ENCODE results near the gene SYNE2. TPM values are rescaled to one million over a fixed set of nuclear protein-coding genes. Genes with fewer than 3 reads are reported as not detected.

Gene SYNE2
- total and polyA plus RNA-seq, 2 donors (not counting 3 experiments of a cell fraction or from before 2014, with no cell fraction given): 16.0 to 53.7 TPM

DNA sequence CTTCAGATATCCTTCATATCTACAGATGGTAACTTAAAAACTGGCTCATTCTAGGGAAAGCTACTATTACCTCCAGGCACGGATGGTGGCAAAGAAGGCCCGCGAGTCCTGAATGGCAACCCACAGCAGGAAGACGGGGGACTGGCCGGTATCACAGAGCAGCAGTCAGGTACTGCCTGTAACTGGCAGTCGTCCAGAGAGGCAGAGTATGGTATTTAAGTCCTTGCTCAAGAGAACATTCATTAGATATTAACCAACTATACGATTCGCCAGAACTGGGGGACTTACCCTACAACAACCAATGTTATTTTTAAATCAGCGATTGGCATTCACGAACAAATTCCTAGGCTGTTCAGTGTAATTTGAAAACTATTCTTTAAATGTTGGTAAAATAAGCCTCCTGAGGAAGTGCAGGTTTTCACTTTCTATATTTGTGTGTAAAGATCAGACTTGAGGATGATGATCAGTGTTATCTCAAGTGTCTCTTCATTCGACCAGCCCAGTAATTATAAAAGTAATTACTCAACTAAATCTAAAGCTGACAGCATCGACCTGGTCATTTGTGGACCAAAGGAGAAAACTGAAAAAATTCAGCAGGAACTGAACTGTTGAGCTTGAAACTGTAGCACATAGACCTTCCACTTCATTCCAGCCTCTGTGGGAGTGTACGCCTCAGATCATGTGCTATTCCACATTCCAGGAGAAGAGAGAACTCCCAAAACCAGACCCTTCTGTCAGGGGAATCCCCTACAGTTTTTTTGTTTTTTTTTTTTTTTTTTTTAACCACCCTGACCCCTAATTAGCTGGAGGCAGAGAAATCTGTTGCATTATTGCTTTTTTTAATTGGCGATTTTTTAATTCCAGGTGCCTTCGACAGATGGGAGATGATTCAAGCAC, 365.8 kb downstream of the SYNE2 start:
- FAIRE-seq (no peak), DNase-seq (ENCODE audit: low read depth, low spot score) (no peak)
- TF ChIP-seq EZH2 (IDR thresholded peaks at IDR 0.05; ENCODE audit: borderline replicate concordance, low read depth, low read length, severe bottlenecking) (no peak), MYC (IDR thresholded peaks at IDR 0.05; ENCODE audit: low read depth, low read length) (no peak)
- TF ChIP-seq, protein P1, sequence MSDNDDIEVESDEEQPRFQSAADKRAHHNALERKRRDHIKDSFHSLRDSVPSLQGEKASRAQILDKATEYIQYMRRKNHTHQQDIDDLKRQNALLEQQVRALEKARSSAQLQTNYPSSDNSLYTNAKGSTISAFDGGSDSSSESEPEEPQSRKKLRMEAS (IDR thresholded peaks at IDR 0.05; ENCODE audit: insufficient read depth, insufficient read length): no peak
- Histone ChIP-seq H3K27me3 (ENCODE audit: control insufficient read depth in 2 of 2, insufficient read depth in 2 of 2, low read length in 2 of 2) (no peaks in the 10 kb centered on the region), H3K9ac (replicated peaks; ENCODE audit: extremely low read depth, insufficient read depth, low read length) (no peak overlapping the region), H3K9me1 (replicated peaks; ENCODE audit: control insufficient read depth, extremely low read depth, insufficient read depth, low read length) (no peaks in the 10 kb centered on the region), H3K4me1 (ENCODE audit: control insufficient read depth, extremely low read depth, insufficient read depth, low read length) (no peaks in the 10 kb centered on the region), H3K4me3 (replicated peaks in 1 of 3; ENCODE audit: insufficient read depth in 1 of 3, low read depth in 1 of 3, low read length in 3 of 3) (no peak overlapping the region), H3K9me3 (replicated peaks; ENCODE audit: control insufficient read depth, insufficient read depth, low read length) (no peaks in the 10 kb centered on the region), H3K36me3 (ENCODE audit: control insufficient read depth in 2 of 2, extremely low read depth in 1 of 2, insufficient read depth in 2 of 2, low read length in 2 of 2) (peaks cover 0 to 16% of the 10 kb centered on the region in 2 experiments), H3K4me2 (ENCODE audit: insufficient read depth, low read length) (no peak overlapping the region), H3K79me2 (ENCODE audit: control insufficient read depth, insufficient read depth, low read length) (no peaks in the 10 kb centered on the region), H4K20me1 (replicated peaks; ENCODE audit: control insufficient read depth, extremely low read depth, insufficient read depth, low read length) (no peaks in the 10 kb centered on the region), H3K27ac (ENCODE audit: insufficient read depth, low read depth, low read length) (no peak overlapping the region), H2AFZ (ENCODE audit: low read depth, low read length) (no peak overlapping the region)
- ChIA-PET POLR2A (no interaction called here), CTCF (no interaction called here)
- intact Hi-C loops (cut with micrococcal nuclease) (no loop called here), dilution Hi-C loops (cut with MboI; ENCODE audit: extremely low pct_ligation_motif_present, low sequenced_read_pairs) (no loop called here)
- no TSS peak for BruUV-seq (replicated peaks)

GRCh38 chr14:64220056-64220455, 367.3 kb downstream of the SYNE2 start:
- no peak overlapping the region for H3K4me3 ChIP-seq (replicated peaks in 1 of 3; ENCODE audit: insufficient read depth in 1 of 3, low read depth in 1 of 3, low read length in 3 of 3)
- no peaks in the 10 kb centered on the region for H3K9me3 ChIP-seq (replicated peaks; ENCODE audit: control insufficient read depth, insufficient read depth, low read length)
- no TSS peak for BruUV-seq (replicated peaks)
- DNase-seq (ENCODE audit: low read depth, low spot score): no peak
- dilution Hi-C loops (cut with MboI; ENCODE audit: extremely low pct_ligation_motif_present, low sequenced_read_pairs): no loop called here
- no peak overlapping the region for H3K27ac ChIP-seq (ENCODE audit: insufficient read depth, low read depth, low read length)
- H3K79me2 ChIP-seq (ENCODE audit: control insufficient read depth, insufficient read depth, low read length): no peaks in the 10 kb centered on the region
- TF ChIP-seq EZH2 (IDR thresholded peaks at IDR 0.05; ENCODE audit: borderline replicate concordance, low read depth, low read length, severe bottlenecking) (no peak), POLR2A (IDR thresholded peaks at IDR 0.05; ENCODE audit: low read depth, low read length) (no peak), JUN (IDR thresholded peaks at IDR 0.05; ENCODE audit: borderline replicate concordance, insufficient read depth, insufficient read length, low read depth) (no peak)
- TF ChIP-seq, protein P1 (IDR thresholded peaks at IDR 0.05; ENCODE audit: insufficient read depth, insufficient read length): no peak
- H2AFZ ChIP-seq (ENCODE audit: low read depth, low read length): no peak overlapping the region
- ChIA-PET POLR2A (no interaction called here), CTCF (interaction anchor here (0.8 to 1.2 kb wide), 3 partner anchors 9 to 84 kb away, joined by 3 to 4 read pairs (median 3); no protein-coding TSS in a partner anchor)
- H4K20me1 ChIP-seq (replicated peaks; ENCODE audit: control insufficient read depth, extremely low read depth, insufficient read depth, low read length): no peaks in the 10 kb centered on the region
- H3K4me2 ChIP-seq (ENCODE audit: insufficient read depth, low read length): no peak overlapping the region
- H3K9me1 ChIP-seq (replicated peaks; ENCODE audit: control insufficient read depth, extremely low read depth, insufficient read depth, low read length): no peaks in the 10 kb centered on the region
- intact Hi-C loops (cut with micrococcal nuclease): no loop called here
- no peak for FAIRE-seq
- no peaks in the 10 kb centered on the region for H3K4me1 ChIP-seq (ENCODE audit: control insufficient read depth, extremely low read depth, insufficient read depth, low read length)
- no peaks in the 10 kb centered on the region for H3K27me3 ChIP-seq (ENCODE audit: control insufficient read depth in 2 of 2, insufficient read depth in 2 of 2, low read length in 2 of 2)
- peaks cover 0 to 18% of the 10 kb centered on the region in 2 experiments for H3K36me3 ChIP-seq (ENCODE audit: control insufficient read depth in 2 of 2, extremely low read depth in 1 of 2, insufficient read depth in 2 of 2, low read length in 2 of 2)
- H3K9ac ChIP-seq (replicated peaks; ENCODE audit: extremely low read depth, insufficient read depth, low read length): no peak overlapping the region

Data from endothelial cell of umbilical vein (primary cell).